ENCODE data around the gene SFXN4. TPM values are rescaled to one million over a fixed set of nuclear protein-coding genes. Genes with fewer than 3 reads are reported as not detected.

The SFXN4 gene
- total and polyA plus RNA-seq, 2 experiments from 2014 or later, result 18.6 to 22.3 TPM

- Histone ChIP-seq H4K20me1 (replicated peaks; ENCODE audit: insufficient read depth) (0 out of 2 replicates have a peak, but pooled peaks cover 7% of the 10 kb centered on the region), H3K4me3 (no peak overlapping the region), H3F3A (replicated peaks; ENCODE audit: low read depth) (no peaks in the 10 kb centered on the region), H3K9me2 (ENCODE audit: insufficient read depth) (no peaks in the 10 kb centered on the region), H2AFZ (no peak overlapping the region), H3K79me2 (replicated peaks; ENCODE audit: insufficient read depth) (no peaks in the 10 kb centered on the region), H3K27ac (ENCODE audit: low read depth) (no peak overlapping the region), H3K36me3 (ENCODE audit: insufficient read depth) (peaks cover 30% of the 10 kb centered on the region), H3K4me1 (ENCODE audit: insufficient read depth) (no peaks in the 10 kb centered on the region), H3K4me2 (no peak overlapping the region), H3K27me3 (ENCODE audit: insufficient read depth) (no peaks in the 10 kb centered on the region)
- H3K27me3 Mint-ChIP-seq (ENCODE audit: insufficient read depth, low read depth, poor library complexity), result no peaks in the 10 kb centered on the region
- DNase-seq (ENCODE audit: low spot score), result no peak
- ATAC-seq, result no peak
- H3K36me3 Mint-ChIP-seq (ENCODE audit: low read depth), result peaks cover 59% of the 10 kb centered on the region
- H3K4me3 Mint-ChIP-seq, result no peak overlapping the region
- TF ChIP-seq CTCF (conservative IDR thresholded peaks at IDR 0.05; ENCODE audit: low read depth in 2 of 2), result no peak
- TF ChIP-seq NANOG (IDR thresholded peaks at IDR 0.05; ENCODE audit: borderline replicate concordance), result no peak
- no peak for TF ChIP-seq STAT1 (IDR thresholded peaks at IDR 0.05; ENCODE audit: unreplicated experiment)
- no peak for TF ChIP-seq POLR2AphosphoS5 (IDR thresholded peaks at IDR 0.05; ENCODE audit: low read depth)
- TF ChIP-seq ZNF331 (CRISPR knock-in tag; IDR thresholded peaks at IDR 0.05; ENCODE audit: low read depth), result no peak
- TF ChIP-seq JUNB (IDR thresholded peaks at IDR 0.05; ENCODE audit: unreplicated experiment), result no peak
- TF ChIP-seq EZH2 (IDR thresholded peaks at IDR 0.05; ENCODE audit: low read depth, unreplicated experiment), result no peak
- TF ChIP-seq, protein P1, sequence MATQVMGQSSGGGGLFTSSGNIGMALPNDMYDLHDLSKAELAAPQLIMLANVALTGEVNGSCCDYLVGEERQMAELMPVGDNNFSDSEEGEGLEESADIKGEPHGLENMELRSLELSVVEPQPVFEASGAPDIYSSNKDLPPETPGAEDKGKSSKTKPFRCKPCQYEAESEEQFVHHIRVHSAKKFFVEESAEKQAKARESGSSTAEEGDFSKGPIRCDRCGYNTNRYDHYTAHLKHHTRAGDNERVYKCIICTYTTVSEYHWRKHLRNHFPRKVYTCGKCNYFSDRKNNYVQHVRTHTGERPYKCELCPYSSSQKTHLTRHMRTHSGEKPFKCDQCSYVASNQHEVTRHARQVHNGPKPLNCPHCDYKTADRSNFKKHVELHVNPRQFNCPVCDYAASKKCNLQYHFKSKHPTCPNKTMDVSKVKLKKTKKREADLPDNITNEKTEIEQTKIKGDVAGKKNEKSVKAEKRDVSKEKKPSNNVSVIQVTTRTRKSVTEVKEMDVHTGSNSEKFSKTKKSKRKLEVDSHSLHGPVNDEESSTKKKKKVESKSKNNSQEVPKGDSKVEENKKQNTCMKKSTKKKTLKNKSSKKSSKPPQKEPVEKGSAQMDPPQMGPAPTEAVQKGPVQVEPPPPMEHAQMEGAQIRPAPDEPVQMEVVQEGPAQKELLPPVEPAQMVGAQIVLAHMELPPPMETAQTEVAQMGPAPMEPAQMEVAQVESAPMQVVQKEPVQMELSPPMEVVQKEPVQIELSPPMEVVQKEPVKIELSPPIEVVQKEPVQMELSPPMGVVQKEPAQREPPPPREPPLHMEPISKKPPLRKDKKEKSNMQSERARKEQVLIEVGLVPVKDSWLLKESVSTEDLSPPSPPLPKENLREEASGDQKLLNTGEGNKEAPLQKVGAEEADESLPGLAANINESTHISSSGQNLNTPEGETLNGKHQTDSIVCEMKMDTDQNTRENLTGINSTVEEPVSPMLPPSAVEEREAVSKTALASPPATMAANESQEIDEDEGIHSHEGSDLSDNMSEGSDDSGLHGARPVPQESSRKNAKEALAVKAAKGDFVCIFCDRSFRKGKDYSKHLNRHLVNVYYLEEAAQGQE (IDR thresholded peaks at IDR 0.05; ENCODE audit: unreplicated experiment), result no peak
- no peak for TF ChIP-seq ZNF114 (CRISPR knock-in tag; IDR thresholded peaks at IDR 0.05)
- TF ChIP-seq CREB1 (CRISPR knock-in tag; IDR thresholded peaks at IDR 0.05; ENCODE audit: low read depth), result no peak
- no peaks in the 10 kb centered on the region for H3K4me1 Mint-ChIP-seq
- H3K27ac Mint-ChIP-seq, result no peak overlapping the region
- no peaks in the 10 kb centered on the region; the same call in 2 of the 3 replicates for H3K9me3 Mint-ChIP-seq
Observed at GRCh38 chr10:119125942-119126341, 39.6 kb downstream of the SFXN4 start.

DNA sequence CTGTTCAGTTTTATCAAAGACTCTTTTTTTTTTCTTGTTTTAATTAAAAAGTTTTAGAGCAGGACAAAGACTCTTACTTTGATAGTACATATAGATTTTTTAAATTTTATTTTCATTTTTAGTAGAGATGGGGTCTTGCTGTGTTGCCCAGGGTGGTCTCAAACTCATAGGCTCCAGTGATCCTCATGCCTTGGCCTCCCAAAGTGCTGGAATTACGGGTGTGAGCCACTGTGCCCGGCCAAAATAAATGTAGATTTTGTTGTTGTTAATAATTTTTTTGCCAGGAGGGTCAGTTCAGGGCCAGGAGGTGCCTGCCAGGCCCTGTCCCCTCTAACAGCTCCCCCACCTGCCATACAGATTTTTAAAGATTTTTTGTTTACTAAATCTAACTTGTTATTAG, 44.6 kb downstream of the SFXN4 start:
- ATAC-seq (no peak), DNase-seq (ENCODE audit: low spot score) (no peak)
- no peak overlapping the region for H3K4me3 Mint-ChIP-seq
- Histone ChIP-seq H3K9me2 (ENCODE audit: insufficient read depth) (no peaks in the 10 kb centered on the region), H4K20me1 (replicated peaks; ENCODE audit: insufficient read depth) (peaks cover 15% of the 10 kb centered on the region), H3K4me2 (no peak overlapping the region), H3K27ac (ENCODE audit: low read depth) (no peak overlapping the region), H3K4me3 (no peak overlapping the region), H3F3A (replicated peaks; ENCODE audit: low read depth) (no peaks in the 10 kb centered on the region), H3K79me2 (replicated peaks; ENCODE audit: insufficient read depth) (no peaks in the 10 kb centered on the region), H2AFZ (no peak overlapping the region), H3K27me3 (ENCODE audit: insufficient read depth) (no peaks in the 10 kb centered on the region), H3K4me1 (ENCODE audit: insufficient read depth) (no peaks in the 10 kb centered on the region), H3K36me3 (ENCODE audit: insufficient read depth) (peaks cover 27% of the 10 kb centered on the region)
- H3K36me3 Mint-ChIP-seq (ENCODE audit: low read depth), result peaks cover 59% of the 10 kb centered on the region
- no peaks in the 10 kb centered on the region for H3K9me3 Mint-ChIP-seq
- H3K27ac Mint-ChIP-seq, result no peak overlapping the region
- H3K4me1 Mint-ChIP-seq, result no peaks in the 10 kb centered on the region
- no peaks in the 10 kb centered on the region for H3K27me3 Mint-ChIP-seq (ENCODE audit: insufficient read depth, low read depth, poor library complexity)
- TF ChIP-seq ZNF114 (CRISPR knock-in tag; IDR thresholded peaks at IDR 0.05), result no peak
- TF ChIP-seq STAT1 (IDR thresholded peaks at IDR 0.05; ENCODE audit: unreplicated experiment), result no peak
- TF ChIP-seq POLR2AphosphoS5 (IDR thresholded peaks at IDR 0.05; ENCODE audit: low read depth), result no peak
- no peak for TF ChIP-seq NANOG (IDR thresholded peaks at IDR 0.05; ENCODE audit: borderline replicate concordance)
- no peak for TF ChIP-seq JUNB (IDR thresholded peaks at IDR 0.05; ENCODE audit: unreplicated experiment)
- no peak for TF ChIP-seq EZH2phosphoT487 (IDR thresholded peaks at IDR 0.05; ENCODE audit: unreplicated experiment)
- TF ChIP-seq CREB1 (CRISPR knock-in tag; IDR thresholded peaks at IDR 0.05; ENCODE audit: low read depth), result no peak
- TF ChIP-seq, protein P1 (IDR thresholded peaks at IDR 0.05; ENCODE audit: unreplicated experiment), result no peak
- TF ChIP-seq, protein P2, sequence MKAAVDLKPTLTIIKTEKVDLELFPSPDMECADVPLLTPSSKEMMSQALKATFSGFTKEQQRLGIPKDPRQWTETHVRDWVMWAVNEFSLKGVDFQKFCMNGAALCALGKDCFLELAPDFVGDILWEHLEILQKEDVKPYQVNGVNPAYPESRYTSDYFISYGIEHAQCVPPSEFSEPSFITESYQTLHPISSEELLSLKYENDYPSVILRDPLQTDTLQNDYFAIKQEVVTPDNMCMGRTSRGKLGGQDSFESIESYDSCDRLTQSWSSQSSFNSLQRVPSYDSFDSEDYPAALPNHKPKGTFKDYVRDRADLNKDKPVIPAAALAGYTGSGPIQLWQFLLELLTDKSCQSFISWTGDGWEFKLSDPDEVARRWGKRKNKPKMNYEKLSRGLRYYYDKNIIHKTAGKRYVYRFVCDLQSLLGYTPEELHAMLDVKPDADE (IDR thresholded peaks at IDR 0.05), result no peak
